GM12878 (cell line): ENCODE data around the gene SERPINB4. TPM values are rescaled to one million over a fixed set of nuclear protein-coding genes. Genes with fewer than 3 reads are reported as not detected.

Experiments
- ATAC-seq: fragments of 200-7000 bp; cut with Tn5 transposase; 3 replicates; pipeline ENCODE4 v1.9.1; 2020; ENCODE audit warnings: mild to moderate bottlenecking, moderate library complexity
- BruUV-seq: library from RNA; stranded (reverse); fragments of 400-500 nt; replicated peaks from 2 replicates; lab custom pipeline; 2021; lab: Mats Ljungman, UMichigan
- CTCF ChIA-PET: fragments of 300-600 bp; sonication (Branson Sonifier 250); formaldehyde crosslinking; extraction: SDS; loops from one replicate; lab custom pipeline; 2021; ENCODE audit warnings: inconsistent platforms; lab: Yijun Ruan, JAX
- POLR2A ChIA-PET: fragments of 350-600 bp; formaldehyde crosslinking; extraction: SDS; loops from one replicate; lab custom pipeline; 2021; ENCODE audit warnings: inconsistent platforms; lab: Charles Lee
- RAD21 ChIA-PET: fragments of 300-600 bp; sonication (Branson Sonifier 250); formaldehyde crosslinking; loops from one replicate; lab custom pipeline; 2023; ENCODE audit warnings: antibody characterized with exemption; ENCODE audit not compliant: unreplicated experiment; lab: Charles Lee
- SMC1A ChIA-PET: fragments of 300-600 bp; sonication (Branson Sonifier 250); formaldehyde crosslinking; loops from one replicate; lab custom pipeline; 2023; ENCODE audit not compliant: unreplicated experiment, uncharacterized antibody; lab: Charles Lee
- DNase-seq: peaks from one replicate; pipeline ENCODE4 v3.0.0-alpha.2; 2011; ENCODE audit warnings: low read depth, low spot score
- FAIRE-seq: peaks from 3 replicates; lab custom pipeline; 2011; peaks lifted over from hg19 to GRCh38; lab: Jason Lieb, UNC
- H2AFZ ChIP-seq: 2 replicates; pipeline ENCODE4 v1.6.0; 2011; ENCODE audit warnings: low read depth, low read length, control low read depth; ENCODE audit not compliant: control insufficient read depth
- H3K27ac ChIP-seq: 2 replicates; pipeline ENCODE4 v1.5.1; 2011; ENCODE audit warnings: control low read depth; ENCODE audit not compliant: control insufficient read depth, insufficient read depth
- H3K27me3 ChIP-seq, 2 experiments: replicated peaks in 1 of 2; 2 replicates each; pipeline versions ENCODE4 v1.6.0 to v1.6.1; 2011; ENCODE audit warnings: low read length in 1 of 2; ENCODE audit not compliant: control insufficient read depth in 2 of 2, insufficient read depth in 2 of 2
- H3K36me3 ChIP-seq, 2 experiments: 2 replicates each; pipeline ENCODE4 v1.5.1; 2011; ENCODE audit warnings: low read length in 1 of 2; ENCODE audit not compliant: control insufficient read depth in 2 of 2, insufficient read depth in 2 of 2
- H3K4me1 ChIP-seq: 2 replicates; pipeline ENCODE4 v1.6.1; 2011; ENCODE audit warnings: mild to moderate bottlenecking, low read length, moderate library complexity, mixed read lengths; ENCODE audit not compliant: control insufficient read depth, insufficient read depth
- H3K4me2 ChIP-seq: 2 replicates; pipeline ENCODE4 v1.6.0; 2011; ENCODE audit warnings: control low read depth; ENCODE audit not compliant: control insufficient read depth, insufficient read depth
- H3K4me3 ChIP-seq: fragments of 200-600 bp; sonication (generic); 2 replicates; pipeline ENCODE4 v1.5.1; 2016
- H3K79me2 ChIP-seq: 2 replicates; pipeline ENCODE4 v1.6.0; 2011; ENCODE audit warnings: low read length; ENCODE audit not compliant: control insufficient read depth, insufficient read depth
- H3K9ac ChIP-seq: 2 replicates; pipeline ENCODE4 v1.8.0; 2011; ENCODE audit warnings: low read length, control low read depth, mixed read lengths; ENCODE audit not compliant: control insufficient read depth, insufficient read depth
- H3K9me3 ChIP-seq: replicated peaks from 3 replicates; pipeline ENCODE4 v1.5.1; 2011; ENCODE audit warnings: mild to moderate bottlenecking, low read length; ENCODE audit not compliant: control insufficient read depth, insufficient read depth
- H4K20me1 ChIP-seq: 2 replicates; pipeline ENCODE4 v1.6.0; 2011; ENCODE audit not compliant: control insufficient read depth, insufficient read depth
- CBFB ChIP-seq: IDR thresholded peaks from 2 replicates; pipeline ENCODE4 v1.6.1; 2016; ENCODE audit warnings: antibody characterized with exemption, low read depth
- POLR2AphosphoS5 ChIP-seq: IDR thresholded peaks from 2 replicates; pipeline ENCODE4 v1.6.1; 2011; ENCODE audit warnings: mild to moderate bottlenecking, low read length, inconsistent platforms
- YBX1 ChIP-seq: fragments of 450-650 bp; IDR thresholded peaks from 2 replicates; pipeline ENCODE4 v1.6.1; 2016; ENCODE audit warnings: antibody characterized with exemption
- ZNF217 ChIP-seq: fragments of 450-650 bp; IDR thresholded peaks from 2 replicates; pipeline ENCODE4 v1.6.1; 2017; ENCODE audit warnings: antibody characterized with exemption, mild to moderate bottlenecking
- WGBS: methylation state at CpG from one replicate; pipeline ENCODE4 v1.1.6; 2016; ENCODE audit warnings: low lambda C conversion rate; ENCODE audit not compliant: insufficient replicate concordance, insufficient coverage; ENCODE audit errors: missing lambda C conversion rate; 5-methylcytosine and 5-hydroxymethylcytosine counted together
- in situ Hi-C: fragments of 300-500 bp; cut with MboI; formaldehyde crosslinking; loops from 9 replicates; pipeline ENCODE4 v1.14.3; 2018; ENCODE audit warnings: mixed read lengths
- intact Hi-C: fragments of 100-400 bp; cut with micrococcal nuclease; formaldehyde crosslinking; loops from one replicate; pipeline ENCODE4 v1.14.2; 2022; ENCODE audit not compliant: unreplicated experiment
- polyA plus RNA-seq, 11 experiments: library from polyadenylated mRNA; depleted of rRNA in 4 of 11; unstranded in 6 of 11; stranded (reverse) in 5 of 11; fragments of >200 nt; fragmentation: Nextera tagmentation in 4 of 11; fragmentation: Illumina TruSeq in 1 of 11; extraction: Ambion mirVana in 4 of 11; extraction: Trizol in 1 of 11; gene quantifications; 1 replicate in 1 of 11; 2 replicates in 10 of 11; pipeline versions ENCODE4 v1.2.1 to v1.2.3, GENCODE V29; 2011 to 2016; ENCODE audit warnings: inconsistent platforms in 2 of 11, missing spikeins in 2 of 11, low read depth in 1 of 11
- total RNA-seq, 4 experiments: library from RNA; depleted of rRNA in 3 of 4; stranded (reverse); fragments of >200 nt in 3 of 4; fragmentation: Illumina TruSeq in 1 of 4; extraction: Trizol in 1 of 4; gene quantifications; 2 replicates each; pipeline versions ENCODE4 v1.2.1 to v1.2.3, GENCODE V29; 2013 to 2021

The SERPINB4 gene
- total and polyA plus RNA-seq, 10 of the 15 experiments (the other 5 are each of a cell fraction or from before 2014, with no cell fraction given), result not detected

DNA sequence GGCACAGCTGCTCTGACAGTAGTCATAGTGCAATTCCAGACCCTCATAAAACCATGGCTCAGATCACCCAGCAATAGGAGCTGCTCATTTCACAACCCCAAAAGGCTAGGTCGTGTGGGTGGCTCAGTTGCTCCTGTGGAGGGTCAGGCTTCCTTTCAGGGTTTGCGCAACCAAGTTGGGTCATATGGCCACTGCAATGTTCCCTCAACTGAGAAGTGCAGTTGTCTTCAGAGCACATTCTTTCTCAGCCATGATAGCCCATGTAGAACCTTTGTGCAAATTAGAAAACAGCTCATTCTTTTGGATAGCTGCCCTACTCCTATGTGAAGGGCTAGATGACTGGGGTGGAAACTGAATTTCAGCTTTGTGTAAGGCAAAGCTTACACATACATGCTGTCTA, 53.7 kb downstream of the SERPINB4 start:
- DNase-seq (no peak), ATAC-seq (no peak), FAIRE-seq (no peak)
- ChIA-PET POLR2A (no interaction called here), SMC1A (interaction anchor here (1.0 kb wide), 1 partner anchor 123 kb away, joined by 3 read pairs; no protein-coding TSS in a partner anchor), CTCF (interaction anchor here (1.3 kb wide), 1 partner anchor 72 kb away, joined by 4 read pairs; no protein-coding TSS in a partner anchor), RAD21 (interaction anchor here (1.6 kb wide), 1 partner anchor 13 kb away, joined by 5 read pairs; no protein-coding TSS in a partner anchor)
- no peak overlapping the region for H2AFZ ChIP-seq
- TF ChIP-seq POLR2AphosphoS5 (no peak), ZNF217 (no peak)
- no peaks in the 10 kb centered on the region for H3K79me2 ChIP-seq
- no peaks in the 10 kb centered on the region for H3K9me3 ChIP-seq
- WGBS, result 0% methylated on average over 2 of the region's 2 CpGs
- in situ Hi-C loops, result no loop called here
- H3K36me3 ChIP-seq, result no peaks in the 10 kb centered on the region
- no TSS peak for BruUV-seq
- H3K27me3 ChIP-seq, result peaks cover 0 to 3% of the 10 kb centered on the region in 2 experiments; a peak in 3 of 4 replicates
- no peak overlapping the region for H3K9ac ChIP-seq
- H4K20me1 ChIP-seq, result no peaks in the 10 kb centered on the region
- H3K27ac ChIP-seq, result no peak overlapping the region
- H3K4me1 ChIP-seq, result no peaks in the 10 kb centered on the region
- no peak overlapping the region for H3K4me2 ChIP-seq
- H3K4me3 ChIP-seq, result no peak overlapping the region
- intact Hi-C loops, result no loop called here

- FAIRE-seq, result no peak
- in situ Hi-C loops, result no loop called here
- 4% methylated on average over 5 of the region's 5 CpGs for WGBS
- no peak for DNase-seq
- peaks cover 0 to 3% of the 10 kb centered on the region in 2 experiments; a peak in 3 of 4 replicates for H3K27me3 ChIP-seq
- ChIA-PET CTCF (no interaction called here), RAD21 (no interaction called here), SMC1A (no interaction called here), POLR2A (no interaction called here)
- BruUV-seq, result no TSS peak
- no peak overlapping the region for H2AFZ ChIP-seq
- no peak overlapping the region for H3K27ac ChIP-seq
- H3K4me3 ChIP-seq, result no peak overlapping the region
- no peaks in the 10 kb centered on the region for H3K79me2 ChIP-seq
- no peak overlapping the region for H3K9ac ChIP-seq
- H3K4me2 ChIP-seq, result no peak overlapping the region
- no peak for ATAC-seq
- H3K4me1 ChIP-seq, result no peaks in the 10 kb centered on the region
- H4K20me1 ChIP-seq, result no peaks in the 10 kb centered on the region
- H3K36me3 ChIP-seq, result no peaks in the 10 kb centered on the region
- intact Hi-C loops, result no loop called here
- no peaks in the 10 kb centered on the region for H3K9me3 ChIP-seq
- TF ChIP-seq CBFB, result no peak
- no peak for TF ChIP-seq YBX1
Measured at GRCh38 chr18:63588909-63589308, 55.1 kb downstream of the SERPINB4 start.

Other genes with a start within 250 kb of the SERPINB4 start
Only the 7 nearest of the 8 such genes appear.
- gene VPS4B, start 221.8 kb downstream of the SERPINB4 start, total RNA-seq (2014; rRNA removed), result 24.3 and 30.8 TPM in 2 replicates
- gene VPS4B, start 221.8 kb downstream of the SERPINB4 start, total RNA-seq (2014; rRNA removed; fragmentation: Illumina TruSeq; extraction: Trizol), result 36.4 and 37.6 TPM in 2 replicates
- gene VPS4B, start 221.8 kb downstream of the SERPINB4 start, total RNA-seq (2021), result 27.4 and 34.0 TPM in 2 replicates
- gene VPS4B, start 221.8 kb downstream of the SERPINB4 start, polyA plus RNA-seq (2011; rRNA removed), result 28.4 and 46.6 TPM in 2 replicates
- 29.7 and 39.0 TPM in 2 replicates for gene VPS4B, start 221.8 kb downstream of the SERPINB4 start, polyA plus RNA-seq (2014; fragmentation: Illumina TruSeq; extraction: Trizol)
- gene VPS4B, start 221.8 kb downstream of the SERPINB4 start, polyA plus RNA-seq (2014; fragmentation: Nextera tagmentation; extraction: Ambion mirVana), result 10 to 100 TPM; 25.7 to 29.9 TPM
- gene VPS4B, start 221.8 kb downstream of the SERPINB4 start, polyA plus RNA-seq (2014; rRNA removed), result 18.0 and 21.4 TPM in 2 replicates
- gene VPS4B, start 221.8 kb downstream of the SERPINB4 start, polyA plus RNA-seq (2016; fragmentation: Nextera tagmentation; extraction: Ambion mirVana), result 10 to 100 TPM; 31.3 to 34.2 TPM
- gene SERPINB5, start 167.3 kb downstream of the SERPINB4 start, total RNA-seq (2014; rRNA removed), result 0.05 TPM in 1 of 2 replicates, not detected in the other
- gene SERPINB5, start 167.3 kb downstream of the SERPINB4 start, total RNA-seq (2014; rRNA removed; fragmentation: Illumina TruSeq; extraction: Trizol), result not detected in 2 replicates
- not detected in 2 replicates for gene SERPINB5, start 167.3 kb downstream of the SERPINB4 start, total RNA-seq (2021)
- gene SERPINB5, start 167.3 kb downstream of the SERPINB4 start, polyA plus RNA-seq (2011; rRNA removed), result 0.04 TPM in 1 of 2 replicates, not detected in the other
- gene SERPINB5, start 167.3 kb downstream of the SERPINB4 start, polyA plus RNA-seq (2014; fragmentation: Illumina TruSeq; extraction: Trizol), result 0.03 TPM in 1 of 2 replicates, not detected in the other
- gene SERPINB5, start 167.3 kb downstream of the SERPINB4 start, polyA plus RNA-seq (2014; fragmentation: Nextera tagmentation; extraction: Ambion mirVana), result not detected
- not detected in 2 replicates for gene SERPINB5, start 167.3 kb downstream of the SERPINB4 start, polyA plus RNA-seq (2014; rRNA removed)
- gene SERPINB5, start 167.3 kb downstream of the SERPINB4 start, polyA plus RNA-seq (2016; fragmentation: Nextera tagmentation; extraction: Ambion mirVana), result not detected
- not detected in 2 replicates for gene SERPINB12, start 101.9 kb downstream of the SERPINB4 start, total RNA-seq (2014; rRNA removed)
- not detected in 2 replicates for gene SERPINB12, start 101.9 kb downstream of the SERPINB4 start, total RNA-seq (2014; rRNA removed; fragmentation: Illumina TruSeq; extraction: Trizol)
- gene SERPINB12, start 101.9 kb downstream of the SERPINB4 start, total RNA-seq (2021), result not detected in 2 replicates
- not detected in 2 replicates for gene SERPINB12, start 101.9 kb downstream of the SERPINB4 start, polyA plus RNA-seq (2011; rRNA removed)
- not detected in 2 replicates for gene SERPINB12, start 101.9 kb downstream of the SERPINB4 start, polyA plus RNA-seq (2014; fragmentation: Illumina TruSeq; extraction: Trizol)
- not detected for gene SERPINB12, start 101.9 kb downstream of the SERPINB4 start, polyA plus RNA-seq (2014; fragmentation: Nextera tagmentation; extraction: Ambion mirVana)
- not detected in 2 replicates for gene SERPINB12, start 101.9 kb downstream of the SERPINB4 start, polyA plus RNA-seq (2014; rRNA removed)
- gene SERPINB12, start 101.9 kb downstream of the SERPINB4 start, polyA plus RNA-seq (2016; fragmentation: Nextera tagmentation; extraction: Ambion mirVana), result not detected
- not detected in 2 replicates for gene SERPINB13, start 56.9 kb downstream of the SERPINB4 start, total RNA-seq (2014; rRNA removed)
- not detected in 2 replicates for gene SERPINB13, start 56.9 kb downstream of the SERPINB4 start, total RNA-seq (2014; rRNA removed; fragmentation: Illumina TruSeq; extraction: Trizol)
- gene SERPINB13, start 56.9 kb downstream of the SERPINB4 start, total RNA-seq (2021), result not detected in 2 replicates
- gene SERPINB13, start 56.9 kb downstream of the SERPINB4 start, polyA plus RNA-seq (2011; rRNA removed), result not detected in 2 replicates
- not detected in 2 replicates for gene SERPINB13, start 56.9 kb downstream of the SERPINB4 start, polyA plus RNA-seq (2014; fragmentation: Illumina TruSeq; extraction: Trizol)
- not detected for gene SERPINB13, start 56.9 kb downstream of the SERPINB4 start, polyA plus RNA-seq (2014; fragmentation: Nextera tagmentation; extraction: Ambion mirVana)
- not detected in 2 replicates for gene SERPINB13, start 56.9 kb downstream of the SERPINB4 start, polyA plus RNA-seq (2014; rRNA removed)
- gene SERPINB13, start 56.9 kb downstream of the SERPINB4 start, polyA plus RNA-seq (2016; fragmentation: Nextera tagmentation; extraction: Ambion mirVana), result not detected
- gene SERPINB3, start 17.6 kb upstream of the SERPINB4 start, total RNA-seq (2014; rRNA removed), result not detected in 2 replicates
- gene SERPINB3, start 17.6 kb upstream of the SERPINB4 start, total RNA-seq (2014; rRNA removed; fragmentation: Illumina TruSeq; extraction: Trizol), result not detected in 2 replicates
- not detected in 2 replicates for gene SERPINB3, start 17.6 kb upstream of the SERPINB4 start, total RNA-seq (2021)
- gene SERPINB3, start 17.6 kb upstream of the SERPINB4 start, polyA plus RNA-seq (2011; rRNA removed), result not detected in 2 replicates
- gene SERPINB3, start 17.6 kb upstream of the SERPINB4 start, polyA plus RNA-seq (2014; fragmentation: Illumina TruSeq; extraction: Trizol), result not detected in 2 replicates
- gene SERPINB3, start 17.6 kb upstream of the SERPINB4 start, polyA plus RNA-seq (2014; fragmentation: Nextera tagmentation; extraction: Ambion mirVana), result not detected
- gene SERPINB3, start 17.6 kb upstream of the SERPINB4 start, polyA plus RNA-seq (2014; rRNA removed), result not detected in 2 replicates
- not detected for gene SERPINB3, start 17.6 kb upstream of the SERPINB4 start, polyA plus RNA-seq (2016; fragmentation: Nextera tagmentation; extraction: Ambion mirVana)
- gene SERPINB11, start 58.7 kb upstream of the SERPINB4 start, total RNA-seq (2014; rRNA removed), result not detected in 2 replicates
- not detected in 2 replicates for gene SERPINB11, start 58.7 kb upstream of the SERPINB4 start, total RNA-seq (2014; rRNA removed; fragmentation: Illumina TruSeq; extraction: Trizol)
- gene SERPINB11, start 58.7 kb upstream of the SERPINB4 start, total RNA-seq (2021), result not detected in 2 replicates
- not detected in 2 replicates for gene SERPINB11, start 58.7 kb upstream of the SERPINB4 start, polyA plus RNA-seq (2011; rRNA removed)
- gene SERPINB11, start 58.7 kb upstream of the SERPINB4 start, polyA plus RNA-seq (2014; fragmentation: Illumina TruSeq; extraction: Trizol), result not detected in 2 replicates
- not detected for gene SERPINB11, start 58.7 kb upstream of the SERPINB4 start, polyA plus RNA-seq (2014; fragmentation: Nextera tagmentation; extraction: Ambion mirVana)
- gene SERPINB11, start 58.7 kb upstream of the SERPINB4 start, polyA plus RNA-seq (2014; rRNA removed), result not detected in 2 replicates
- gene SERPINB11, start 58.7 kb upstream of the SERPINB4 start, polyA plus RNA-seq (2016; fragmentation: Nextera tagmentation; extraction: Ambion mirVana), result not detected
- not detected in 2 replicates for gene SERPINB7, start 131.2 kb upstream of the SERPINB4 start, total RNA-seq (2014; rRNA removed)
- not detected in 2 replicates for gene SERPINB7, start 131.2 kb upstream of the SERPINB4 start, total RNA-seq (2014; rRNA removed; fragmentation: Illumina TruSeq; extraction: Trizol)
- not detected in 2 replicates for gene SERPINB7, start 131.2 kb upstream of the SERPINB4 start, total RNA-seq (2021)
- not detected in 2 replicates for gene SERPINB7, start 131.2 kb upstream of the SERPINB4 start, polyA plus RNA-seq (2011; rRNA removed)
- gene SERPINB7, start 131.2 kb upstream of the SERPINB4 start, polyA plus RNA-seq (2014; fragmentation: Illumina TruSeq; extraction: Trizol), result not detected in 2 replicates
- not detected for gene SERPINB7, start 131.2 kb upstream of the SERPINB4 start, polyA plus RNA-seq (2014; fragmentation: Nextera tagmentation; extraction: Ambion mirVana)
- gene SERPINB7, start 131.2 kb upstream of the SERPINB4 start, polyA plus RNA-seq (2014; rRNA removed), result not detected in 2 replicates
- not detected for gene SERPINB7, start 131.2 kb upstream of the SERPINB4 start, polyA plus RNA-seq (2016; fragmentation: Nextera tagmentation; extraction: Ambion mirVana)